DND-41 (cell line): ENCODE measurements around the gene UFM1.

Source experiments
- ATAC-seq: fragments of 200-7000 bp; cut with Tn5 transposase; 3 replicates; pipeline ENCODE4 v1.9.1; 2021; ENCODE audit warnings: low read depth; ENCODE audit not compliant: insufficient read depth
- DNase-seq: peaks from one replicate; pipeline ENCODE4 v3.0.0-alpha.2; 2020
- H2AFZ ChIP-seq: 2 replicates; pipeline ENCODE4 v1.6.0; 2012; ENCODE audit warnings: low read depth, low read length
- H3K27ac ChIP-seq: 2 replicates; pipeline ENCODE4 v1.5.1; 2012; ENCODE audit warnings: low read length, inconsistent platforms
- H3K27me3 ChIP-seq: fragments of 200-600 bp; sonication (generic); 2 replicates; pipeline ENCODE4 v1.6.0; 2012; ENCODE audit warnings: low read length, mild to moderate bottlenecking, inconsistent platforms; ENCODE audit not compliant: insufficient read depth, poor library complexity
- H3K36me3 ChIP-seq: 2 replicates; pipeline ENCODE4 v1.5.1; 2012; ENCODE audit warnings: low read length, inconsistent platforms; ENCODE audit not compliant: insufficient read depth
- H3K4me1 ChIP-seq: 2 replicates; pipeline ENCODE4 v1.5.1; 2012; ENCODE audit warnings: mild to moderate bottlenecking, low read length; ENCODE audit not compliant: insufficient read depth
- H3K4me2 ChIP-seq: 2 replicates; pipeline ENCODE4 v1.6.0; 2012; ENCODE audit warnings: mild to moderate bottlenecking, moderate library complexity, low read length, inconsistent platforms; ENCODE audit not compliant: insufficient read depth
- H3K4me3 ChIP-seq, 2 experiments: fragments of 200-600 bp in 1 of 2; shearing (Covaris generic) in 1 of 2; 2 replicates each; pipeline ENCODE4 v1.5.1; 2012 to 2016; ENCODE audit warnings: inconsistent platforms in 2 of 2, low read length in 2 of 2, mild to moderate bottlenecking in 2 of 2, low read depth in 1 of 2, moderate library complexity in 1 of 2
- H3K79me2 ChIP-seq: 2 replicates; pipeline ENCODE4 v1.6.0; 2012; ENCODE audit warnings: low read length, inconsistent platforms; ENCODE audit not compliant: insufficient read depth
- H3K9ac ChIP-seq: 2 replicates; pipeline ENCODE4 v1.6.0; 2012; ENCODE audit warnings: low read depth, mild to moderate bottlenecking, inconsistent platforms, low read length, moderate library complexity
- H3K9me3 ChIP-seq: 2 replicates; pipeline ENCODE4 v1.5.1; 2012; ENCODE audit warnings: low read length, moderate library complexity, mild to moderate bottlenecking, inconsistent platforms; ENCODE audit not compliant: insufficient read depth, severe bottlenecking
- H4K20me1 ChIP-seq: 2 replicates; pipeline ENCODE4 v1.6.0; 2012; ENCODE audit warnings: low read length; ENCODE audit not compliant: insufficient read depth
- EZH2 ChIP-seq: IDR thresholded peaks from 3 replicates; pipeline ENCODE4 v1.6.1; 2012; ENCODE audit warnings: borderline replicate concordance, low read depth, mild to moderate bottlenecking, moderate library complexity, low read length, inconsistent platforms; ENCODE audit not compliant: severe bottlenecking
- TF ChIP-seq, protein P1 (sequence below): IDR thresholded peaks from 2 replicates; pipeline ENCODE4 v1.5.1; 2012; ENCODE audit warnings: borderline replicate concordance, low read length, moderate library complexity, mild to moderate bottlenecking; ENCODE audit not compliant: poor library complexity, severe bottlenecking; ENCODE audit errors: extremely low read depth

Gene UFM1

DNA sequence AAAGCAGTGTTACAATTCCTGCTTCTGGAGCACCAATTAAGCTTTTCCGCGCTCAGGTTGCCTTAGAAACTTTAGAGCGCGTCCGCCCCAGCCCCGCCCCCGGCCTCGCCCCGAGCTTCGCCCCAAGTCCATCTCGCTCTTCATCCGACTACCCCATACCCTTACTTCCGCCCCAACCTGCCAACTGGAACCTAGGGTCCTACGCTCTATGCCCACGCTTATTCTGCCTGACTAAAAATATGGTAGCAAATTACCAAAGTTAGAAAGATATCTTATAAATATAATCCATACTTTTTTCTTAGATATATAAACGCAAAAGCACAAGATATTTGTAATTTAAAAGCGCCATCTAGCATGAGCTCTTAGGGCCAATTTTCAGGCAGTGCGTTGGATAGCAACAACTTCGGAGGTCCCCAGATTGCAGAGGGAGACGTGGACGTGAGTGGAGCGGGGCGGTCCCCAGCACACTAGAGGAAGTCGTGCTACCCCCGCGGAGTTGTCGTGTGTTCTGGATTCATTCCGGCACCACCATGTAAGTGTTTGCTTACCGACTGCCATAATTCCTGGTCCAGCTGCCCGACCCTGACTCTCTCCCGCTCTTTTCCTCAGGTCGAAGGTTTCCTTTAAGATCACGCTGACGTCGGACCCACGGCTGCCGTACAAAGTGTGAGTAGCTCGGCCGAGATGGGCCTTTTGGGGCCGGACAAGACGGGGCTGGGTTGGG, at the start of gene UFM1:
Gene UFM1 (plus strand): TSS at position 462 of the 724 bp plus-strand sequence. CDS start 69 bp downstream, at position 531.
- H3K27ac ChIP-seq: peak within 1 kb of the TSS; percentile 85
- peak within 1 kb of the TSS; percentile 77 for H3K9ac ChIP-seq
- ATAC-seq (peak; percentile 95), DNase-seq (peak; percentile 89)
- no peaks in the 10 kb centered on the region for H3K27me3 ChIP-seq
- no peaks in the 10 kb centered on the region for H3K9me3 ChIP-seq
- peaks cover 28% of the 10 kb centered on the region for H3K79me2 ChIP-seq
- peak within 1 kb of the TSS; percentile 96 for H2AFZ ChIP-seq
- peak within 1 kb of the TSS; percentile 89 for H3K4me2 ChIP-seq
- H4K20me1 ChIP-seq: peaks cover 4% of the 10 kb centered on the region; the same call in 1 of the 2 replicates
- peaks cover 30% of the 10 kb centered on the region for H3K36me3 ChIP-seq
- TF ChIP-seq EZH2: no peak
- TF ChIP-seq, protein P1, sequence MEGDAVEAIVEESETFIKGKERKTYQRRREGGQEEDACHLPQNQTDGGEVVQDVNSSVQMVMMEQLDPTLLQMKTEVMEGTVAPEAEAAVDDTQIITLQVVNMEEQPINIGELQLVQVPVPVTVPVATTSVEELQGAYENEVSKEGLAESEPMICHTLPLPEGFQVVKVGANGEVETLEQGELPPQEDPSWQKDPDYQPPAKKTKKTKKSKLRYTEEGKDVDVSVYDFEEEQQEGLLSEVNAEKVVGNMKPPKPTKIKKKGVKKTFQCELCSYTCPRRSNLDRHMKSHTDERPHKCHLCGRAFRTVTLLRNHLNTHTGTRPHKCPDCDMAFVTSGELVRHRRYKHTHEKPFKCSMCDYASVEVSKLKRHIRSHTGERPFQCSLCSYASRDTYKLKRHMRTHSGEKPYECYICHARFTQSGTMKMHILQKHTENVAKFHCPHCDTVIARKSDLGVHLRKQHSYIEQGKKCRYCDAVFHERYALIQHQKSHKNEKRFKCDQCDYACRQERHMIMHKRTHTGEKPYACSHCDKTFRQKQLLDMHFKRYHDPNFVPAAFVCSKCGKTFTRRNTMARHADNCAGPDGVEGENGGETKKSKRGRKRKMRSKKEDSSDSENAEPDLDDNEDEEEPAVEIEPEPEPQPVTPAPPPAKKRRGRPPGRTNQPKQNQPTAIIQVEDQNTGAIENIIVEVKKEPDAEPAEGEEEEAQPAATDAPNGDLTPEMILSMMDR: no peak
- peak within 1 kb of the TSS; percentile 80 to 92 for H3K4me3 ChIP-seq
- peaks cover 34% of the 10 kb centered on the region for H3K4me1 ChIP-seq

DNA sequence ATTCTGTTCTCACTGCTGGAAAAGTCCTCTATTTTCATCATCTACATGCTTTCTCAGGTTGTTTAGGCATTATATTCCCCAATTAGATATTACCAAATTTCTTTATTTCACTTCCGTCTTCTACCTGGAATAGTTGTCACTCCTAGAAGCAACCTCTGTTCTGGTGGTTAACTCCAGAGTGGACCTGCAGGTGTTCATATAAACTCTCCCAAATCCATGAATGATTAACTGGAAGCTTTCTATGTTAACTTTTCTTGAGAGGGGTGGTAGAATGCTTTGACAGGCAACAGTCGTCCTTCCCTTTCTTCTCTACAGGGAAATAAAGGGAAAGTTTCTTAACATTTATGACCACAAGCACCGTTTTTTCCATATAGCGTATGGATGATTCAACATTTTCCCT, 48.4 kb upstream of the UFM1 start:
- Histone ChIP-seq H3K9me3 (no peaks in the 10 kb centered on the region), H2AFZ (no peak overlapping the region), H3K9ac (no peak overlapping the region), H3K36me3 (no peaks in the 10 kb centered on the region), H3K4me3 (no peak overlapping the region), H4K20me1 (no peaks in the 10 kb centered on the region), H3K27me3 (no peaks in the 10 kb centered on the region), H3K27ac (no peak overlapping the region), H3K4me2 (no peak overlapping the region), H3K4me1 (no peaks in the 10 kb centered on the region), H3K79me2 (no peaks in the 10 kb centered on the region)
- no peak for TF ChIP-seq EZH2
- TF ChIP-seq, protein P1: no peak
- ATAC-seq: no peak
- no peak for DNase-seq

DNA sequence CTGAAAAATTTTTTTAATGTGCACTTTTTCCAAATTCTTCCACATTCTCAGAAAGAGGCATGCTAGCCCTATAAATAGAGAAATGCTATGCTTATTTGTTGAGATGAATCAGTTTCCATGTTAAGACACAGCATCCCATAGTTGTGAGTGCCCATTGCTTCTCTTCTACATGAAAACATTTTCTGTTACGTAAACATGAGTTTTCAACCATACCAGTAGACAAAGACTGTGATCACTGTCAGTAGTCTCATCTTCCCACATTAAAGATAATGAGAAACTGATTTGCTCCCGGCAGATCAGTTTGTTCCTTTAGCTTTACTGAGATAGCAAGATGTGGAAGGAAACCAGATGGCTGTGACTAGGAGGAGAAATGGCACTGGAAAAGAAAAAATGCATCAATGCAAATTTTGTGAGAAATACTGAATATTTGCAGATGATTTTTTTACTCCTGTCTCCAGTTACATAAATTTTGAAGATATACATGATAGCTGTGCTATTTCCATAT, 45.8 kb upstream of the UFM1 start:
- H3K27ac ChIP-seq: no peak overlapping the region
- DNase-seq (no peak), ATAC-seq (no peak)
- H4K20me1 ChIP-seq: no peaks in the 10 kb centered on the region
- no peak overlapping the region for H3K9ac ChIP-seq
- no peaks in the 10 kb centered on the region for H3K4me1 ChIP-seq
- H3K9me3 ChIP-seq: no peaks in the 10 kb centered on the region
- H3K36me3 ChIP-seq: no peaks in the 10 kb centered on the region
- H2AFZ ChIP-seq: no peak overlapping the region
- H3K27me3 ChIP-seq: no peaks in the 10 kb centered on the region
- no peaks in the 10 kb centered on the region for H3K79me2 ChIP-seq
- TF ChIP-seq, protein P1: no peak
- no peak for TF ChIP-seq EZH2
- H3K4me3 ChIP-seq: no peak overlapping the region
- H3K4me2 ChIP-seq: no peak overlapping the region
